Activated CD8-positive, alpha-beta memory T cell treated with anti-CD3 and anti-CD28 coated beads for 36 hours (primary cell): ENCODE measurements around the gene NFIB. TPM values are rescaled to one million over a fixed set of nuclear protein-coding genes. Genes with fewer than 3 reads are reported as not detected.

Experiments
- CTCF ChIA-PET: fragments of 350-600 bp; sonication (Branson Sonifier 250); formaldehyde crosslinking; loops from one replicate; lab custom pipeline; 2021; ENCODE audit warnings: antibody characterized with exemption; lab: Charles Lee
- POLR2A ChIA-PET: fragments of 350-600 bp; sonication (Branson Sonifier 250); formaldehyde crosslinking; loops from one replicate; lab custom pipeline; 2021; ENCODE audit warnings: antibody characterized with exemption; lab: Charles Lee
- total RNA-seq, 2 experiments: library from RNA; stranded (reverse); gene quantifications; one replicate each; pipeline ENCODE4 v1.2.3, GENCODE V29; 2021

NFIB gene
- total RNA-seq, 2 experiments from 2014 or later: not detected

DNA sequence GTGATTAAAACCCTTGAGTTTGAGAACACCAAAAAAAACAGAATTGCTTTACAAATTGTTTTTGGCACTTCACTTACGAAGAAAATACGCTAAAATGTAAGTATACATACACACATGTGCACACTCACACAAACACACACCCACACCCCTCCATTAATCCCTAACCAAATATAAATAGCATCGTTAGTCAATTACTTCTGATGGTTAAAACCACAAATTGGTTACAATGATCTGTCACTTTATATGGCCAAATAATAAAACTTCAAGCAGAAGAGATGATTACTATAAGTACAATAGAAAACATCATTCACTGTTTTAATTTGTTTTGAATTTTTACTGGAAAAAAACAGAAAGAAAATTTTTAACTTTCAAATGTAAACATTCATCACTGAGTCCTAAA, 103.5 kb downstream of the NFIB start:
- POLR2A ChIA-PET: no interaction called here

DNA sequence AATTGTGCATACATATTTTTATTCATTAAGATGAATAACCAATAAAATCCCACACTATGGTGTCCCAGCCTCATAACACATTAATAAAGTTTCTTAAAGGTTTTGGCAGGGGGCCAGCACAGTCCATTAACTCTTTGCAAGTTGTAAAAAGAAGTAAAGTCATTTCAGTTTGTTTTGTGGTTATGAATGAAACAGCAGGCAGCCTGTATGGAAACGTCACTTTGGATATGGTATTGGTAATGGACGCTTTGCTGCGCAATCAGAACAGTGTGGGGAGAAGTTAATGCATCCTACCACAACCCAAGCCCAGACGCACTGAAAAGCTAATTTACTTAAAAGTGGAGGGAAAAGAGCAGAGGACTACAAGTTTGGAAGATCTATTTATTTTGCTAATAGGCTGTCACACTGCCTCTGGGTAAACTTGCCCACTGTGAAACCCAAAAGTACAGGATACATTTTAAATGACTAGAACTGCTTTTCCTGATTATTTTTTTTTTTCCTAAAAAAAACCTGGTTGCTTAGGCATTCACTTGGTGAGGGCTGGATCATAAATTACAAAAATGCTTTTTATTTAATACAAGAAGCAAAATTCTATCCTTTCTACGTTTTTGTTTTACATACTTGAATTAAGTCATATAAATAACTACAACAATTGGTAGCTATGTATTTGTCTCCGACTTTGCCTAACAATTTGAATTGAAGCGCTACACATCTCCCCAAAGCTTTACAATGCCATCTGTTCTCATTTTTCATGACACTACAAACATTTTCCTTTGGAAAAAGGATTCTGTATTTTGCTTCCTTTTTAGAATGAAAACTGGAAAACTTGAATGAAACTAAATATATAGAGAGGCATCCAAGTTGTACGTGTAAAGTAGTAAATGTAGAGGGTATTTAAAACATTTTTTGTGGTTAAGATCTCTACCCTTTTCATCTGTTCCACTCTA, 104.3 kb downstream of the NFIB start:
- ChIA-PET POLR2A (no interaction called here), CTCF (no interaction called here)

More for the DNA sequence above, 103.5 kb downstream of the NFIB start:
- CTCF ChIA-PET: no interaction called here

GRCh38 chr9:14207352-14207995, 106.5 kb downstream of the NFIB start:
- ChIA-PET CTCF (no interaction called here), POLR2A (no interaction called here)

GRCh38 chr9:14205463-14205862, 108.5 kb downstream of the NFIB start:
- CTCF ChIA-PET: no interaction called here
- POLR2A ChIA-PET: no interaction called here

DNA sequence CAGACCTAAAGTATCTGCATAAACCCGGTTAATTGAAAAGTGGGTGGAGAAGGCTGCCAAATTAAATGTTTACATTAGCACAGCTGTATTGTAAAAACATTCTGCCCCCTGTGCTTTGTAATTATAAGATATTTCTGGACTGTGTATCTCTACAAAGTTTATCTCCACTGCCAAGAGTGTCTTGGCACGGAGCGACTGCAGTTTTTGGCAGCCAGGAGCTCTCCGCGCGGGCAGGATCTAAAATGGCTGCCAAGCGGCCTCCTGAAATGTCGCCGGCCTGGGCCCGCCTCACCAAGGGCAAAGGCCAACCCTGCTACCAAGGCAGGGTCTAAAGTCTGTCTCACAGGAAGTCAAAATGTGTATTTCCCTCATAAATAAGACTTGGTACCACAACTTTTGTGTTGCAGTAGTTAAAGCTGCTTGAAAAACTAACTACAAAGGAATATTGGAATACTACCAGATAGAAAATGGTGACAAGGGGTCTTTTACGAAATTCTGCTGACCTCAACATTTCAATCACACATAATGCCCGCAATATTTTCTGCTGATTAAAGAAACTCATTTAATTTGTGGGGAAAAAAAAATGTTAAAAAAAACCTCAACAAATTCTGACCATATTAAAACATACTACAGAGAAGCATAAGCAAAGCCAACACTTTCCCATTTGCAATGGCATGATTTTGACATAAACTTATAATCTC, 110.4 kb downstream of the NFIB start:
- ChIA-PET CTCF (no interaction called here), POLR2A (no interaction called here)

GRCh38 chr9:14198841-14199455, 115.0 kb downstream of the NFIB start:
- ChIA-PET CTCF (no interaction called here), POLR2A (no interaction called here)

- ChIA-PET POLR2A (no interaction called here), CTCF (no interaction called here)
Observed at GRCh38 chr9:14198047-14198840, 115.7 kb downstream of the NFIB start.

DNA sequence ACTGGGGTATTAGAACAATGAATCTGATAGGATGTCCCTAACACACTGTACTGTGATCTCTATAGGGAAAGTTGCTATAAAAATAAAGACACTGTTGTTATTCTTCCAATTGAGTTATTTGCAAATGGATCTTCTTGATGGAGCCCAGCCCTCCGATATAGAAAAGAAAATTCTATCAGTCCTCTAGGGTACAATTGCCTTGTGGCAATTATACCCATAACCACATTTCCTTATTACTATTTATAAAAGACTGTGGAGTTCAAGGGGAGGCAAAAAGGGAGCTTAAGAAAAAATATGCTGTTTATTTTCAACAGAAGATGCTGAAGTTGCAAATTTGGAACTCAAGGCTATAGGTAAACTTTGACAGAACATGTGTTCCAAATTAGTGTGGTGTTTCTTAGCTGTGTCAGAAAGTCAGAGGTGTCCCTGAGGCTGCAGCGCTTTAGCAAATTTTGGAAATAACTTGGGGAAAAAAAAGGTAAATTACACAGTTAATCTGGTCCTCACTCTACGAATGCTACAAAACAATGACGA, 116.5 kb downstream of the NFIB start:
- ChIA-PET POLR2A (no interaction called here), CTCF (no interaction called here)

DNA sequence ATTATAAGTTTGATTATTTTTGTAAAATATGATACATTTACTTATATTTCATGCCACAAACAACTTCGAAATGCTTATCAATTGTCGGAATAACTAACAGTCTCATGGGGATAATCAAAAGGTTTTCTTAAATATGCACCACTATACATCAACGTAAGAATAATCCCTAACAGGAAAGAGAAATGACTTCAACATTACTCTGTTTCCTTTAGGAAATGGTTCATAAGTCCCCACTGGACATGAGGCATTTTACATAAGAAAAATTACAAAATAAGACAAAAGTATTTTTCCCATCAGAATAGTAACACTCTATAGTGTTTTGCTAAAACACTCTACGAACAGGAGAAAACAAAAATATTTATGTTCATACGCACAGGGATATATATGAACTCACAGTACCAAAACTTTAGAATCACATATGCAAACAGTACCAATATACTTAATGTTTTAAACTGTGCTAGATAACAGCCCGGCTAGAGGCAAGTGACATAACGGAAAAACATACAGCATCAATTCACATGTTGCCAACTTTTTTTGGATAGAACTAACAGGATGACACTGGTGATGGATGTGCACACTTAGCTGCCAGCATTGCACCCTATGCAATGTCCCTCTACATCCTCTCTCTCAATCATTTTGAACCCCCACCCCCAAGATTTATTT, 120.5 kb downstream of the NFIB start:
- CTCF ChIA-PET: no interaction called here
- POLR2A ChIA-PET: no interaction called here

DNA sequence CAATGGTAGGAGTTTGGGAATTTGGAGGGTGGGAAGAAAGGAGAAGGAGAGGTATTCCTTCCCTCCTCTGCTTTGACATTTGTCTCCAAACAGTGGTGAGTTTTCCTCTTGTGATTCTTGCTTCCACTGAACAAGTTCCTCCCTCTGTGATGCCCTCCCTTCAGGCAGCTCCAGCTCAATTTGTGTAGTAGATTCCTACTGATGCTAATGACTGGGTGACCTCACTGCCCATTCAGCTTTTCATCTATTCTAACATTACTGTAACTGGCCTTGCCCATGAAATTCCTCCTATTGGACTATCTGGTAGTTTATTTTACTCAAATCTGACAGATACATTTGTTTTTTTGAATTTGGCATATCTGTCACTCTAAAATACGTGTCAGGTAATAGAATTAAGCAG, 121.4 kb downstream of the NFIB start:
- ChIA-PET POLR2A (no interaction called here), CTCF (no interaction called here)

DNA sequence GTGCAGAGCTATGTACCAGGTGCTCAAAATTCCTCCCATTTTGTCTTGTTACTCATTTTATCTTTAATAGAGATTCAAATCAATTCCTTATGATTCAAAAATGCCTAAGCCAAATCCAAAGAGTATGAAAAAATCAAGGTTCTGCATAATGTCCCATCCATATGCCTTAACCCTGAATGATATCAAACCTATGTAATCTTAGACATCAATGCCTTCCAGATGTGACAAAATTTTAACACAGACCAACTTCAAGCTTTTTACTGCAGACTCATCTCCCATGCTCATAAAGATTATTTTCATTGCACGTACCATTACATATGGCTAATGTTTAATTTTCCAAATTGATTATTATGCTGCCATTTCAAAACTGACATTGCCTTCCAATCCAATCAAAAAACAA, 122.4 kb downstream of the NFIB start:
- CTCF ChIA-PET: no interaction called here
- POLR2A ChIA-PET: no interaction called here

- CTCF ChIA-PET: no interaction called here
- POLR2A ChIA-PET: no interaction called here
Observed at GRCh38 chr9:14190240-14190639, 123.7 kb downstream of the NFIB start.

DNA sequence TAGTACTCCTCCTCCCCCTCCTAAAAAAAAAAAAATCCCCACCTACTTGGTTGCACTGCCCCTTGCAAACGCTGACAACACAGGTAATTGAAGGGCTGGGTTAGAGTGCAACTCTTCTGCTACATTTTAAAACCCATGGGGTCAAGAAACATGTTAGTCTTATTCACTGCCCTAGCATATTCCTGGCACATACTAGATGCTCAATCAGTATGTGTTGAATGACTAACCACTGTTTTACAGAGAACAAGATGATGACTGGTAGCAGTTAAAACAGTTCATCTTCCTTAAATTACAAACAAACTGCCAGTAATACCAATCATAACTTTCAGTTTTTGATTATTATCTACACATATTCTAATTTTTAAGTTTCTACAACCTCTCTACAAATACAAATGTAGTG, 124.4 kb downstream of the NFIB start:
- ChIA-PET CTCF (no interaction called here), POLR2A (no interaction called here)

DNA sequence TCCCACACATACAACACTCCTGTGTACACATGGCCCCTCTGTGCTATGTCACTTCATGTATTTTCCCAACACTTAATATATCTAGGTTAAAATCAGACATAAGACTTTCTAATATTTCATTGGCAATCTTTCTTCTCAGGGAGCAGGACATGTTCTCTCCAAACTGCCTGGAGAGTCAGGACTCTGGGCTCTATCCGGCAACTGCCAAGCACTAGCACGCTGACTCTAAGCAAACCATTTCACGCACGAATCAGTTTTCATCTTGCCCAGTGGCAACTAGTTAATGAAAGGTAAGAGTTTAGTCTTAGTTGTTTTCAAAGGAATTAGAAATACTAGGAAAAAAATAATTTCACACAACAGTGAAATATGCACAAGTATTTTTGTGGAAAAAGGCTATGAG, 124.8 kb downstream of the NFIB start:
- ChIA-PET CTCF (no interaction called here), POLR2A (no interaction called here)

GRCh38 chr9:14188538-14188937, 125.4 kb downstream of the NFIB start:
- POLR2A ChIA-PET: no interaction called here
- CTCF ChIA-PET: no interaction called here

- ChIA-PET CTCF (no interaction called here), POLR2A (no interaction called here)
Observed at GRCh38 chr9:14188011-14188410, 125.9 kb downstream of the NFIB start.

- POLR2A ChIA-PET: no interaction called here
- CTCF ChIA-PET: no interaction called here
Observed at GRCh38 chr9:14186096-14186495, 127.8 kb downstream of the NFIB start.

- POLR2A ChIA-PET: no interaction called here
- CTCF ChIA-PET: no interaction called here
Observed at GRCh38 chr9:14185016-14185415, 128.9 kb downstream of the NFIB start.

- ChIA-PET CTCF (no interaction called here), POLR2A (no interaction called here)
Observed at GRCh38 chr9:14183001-14183400, 130.9 kb downstream of the NFIB start.
